SK-N-MC (cell line): ENCODE measurements around the gene TSC2.

Source experiments
- DNase-seq: peaks from one replicate; pipeline ENCODE4 v3.0.0-alpha.2; 2011; ENCODE audit warnings: low read depth, low spot score
- H3K27ac ChIP-seq: fragments of 200-600 bp; sonication (generic); 2 replicates; pipeline ENCODE4 v1.5.1; 2016; ENCODE audit warnings: mixed run types
- H3K36me3 ChIP-seq: fragments of 200-600 bp; sonication (generic); 2 replicates; pipeline ENCODE4 v1.6.1; 2017; ENCODE audit warnings: antibody characterized with exemption, low read length, mixed read lengths; ENCODE audit not compliant: insufficient read depth
- H3K4me3 ChIP-seq: fragments of 200-600 bp; sonication (generic); 2 replicates; pipeline ENCODE4 v1.5.1; 2016
- H3K9ac ChIP-seq: fragments of 200-600 bp; sonication (generic); 2 replicates; pipeline ENCODE4 v1.8.0; 2017; ENCODE audit warnings: mixed run types, mixed read lengths; ENCODE audit not compliant: insufficient read length
- H3K9me3 ChIP-seq: fragments of 200-600 bp; sonication (generic); 2 replicates; pipeline ENCODE4 v1.6.1; 2017; ENCODE audit warnings: low read depth, mild to moderate bottlenecking, antibody characterized with exemption, low read length, moderate library complexity, mixed read lengths
- EZH2 ChIP-seq: fragments of 200-600 bp; sonication (generic); IDR thresholded peaks from one replicate; pipeline ENCODE4 v1.6.1; 2017; ENCODE audit warnings: antibody characterized with exemption
- FOXP2 ChIP-seq: optimal IDR thresholded peaks from 2 replicates; pipeline ENCODE3; 2011; ENCODE audit warnings: mild to moderate bottlenecking, moderate library complexity; ENCODE audit not compliant: insufficient read depth; ENCODE audit errors: extremely low read length, control extremely low read depth
- POLR2AphosphoS5 ChIP-seq: IDR thresholded peaks from 2 replicates; pipeline ENCODE4 v1.6.1; 2012; ENCODE audit warnings: mild to moderate bottlenecking, low read depth, low read length, borderline replicate concordance

Gene TSC2

GRCh38 chr16:2019518-2019920 is 28.3 kb upstream of the TSC2 start, which contains the start of gene NPW:
Gene NPW, plus strand, starts transcription at chr16:2019785.
- no peak within 1 kb of the TSS for H3K27ac ChIP-seq

GRCh38 chr16:2019921-2020831 is 27.6 kb upstream of the TSC2 start:
- no peak for DNase-seq
- no peaks in the 10 kb centered on the region for H3K9me3 ChIP-seq
- peak overlapping the region; percentile 88 for H3K4me3 ChIP-seq
- TF ChIP-seq EZH2 = no peak
- peak overlapping the region; percentile 84 for H3K9ac ChIP-seq
- H3K36me3 ChIP-seq = no peaks in the 10 kb centered on the region
- no peak overlapping the region for H3K27ac ChIP-seq

More at GRCh38 chr16:2019518-2019920, 28.3 kb upstream of the TSC2 start, which contains the start of gene NPW:
- no peak for TF ChIP-seq FOXP2
- peak; percentile 83 for TF ChIP-seq POLR2AphosphoS5
- no peak for TF ChIP-seq EZH2
- Histone ChIP-seq H3K9me3 (no peaks in the 10 kb centered on the region), H3K9ac (peak within 1 kb of the TSS; percentile 84), H3K4me3 (peak within 1 kb of the TSS; percentile 88), H3K36me3 (no peaks in the 10 kb centered on the region)
- no peak for DNase-seq

GRCh38 chr16:2022723-2023091 is 25.1 kb upstream of the TSC2 start:
- Histone ChIP-seq H3K27ac (0 out of 2 replicates have a peak overlapping the region, but pooled peaks have one; percentile 31), H3K9me3 (no peaks in the 10 kb centered on the region), H3K9ac (no peak overlapping the region), H3K4me3 (peak overlapping the region; percentile 60), H3K36me3 (no peaks in the 10 kb centered on the region)
- TF ChIP-seq POLR2AphosphoS5 (no peak; the same call in 1 of the 2 replicates), EZH2 (no peak), FOXP2 (no peak)
- DNase-seq = no peak

- no peak for DNase-seq
- peak overlapping the region; percentile 60 for H3K4me3 ChIP-seq
- H3K9ac ChIP-seq = no peak overlapping the region
- no peaks in the 10 kb centered on the region for H3K36me3 ChIP-seq
- no peak for TF ChIP-seq EZH2
- TF ChIP-seq POLR2AphosphoS5 = peak; percentile 65
- no peak for TF ChIP-seq FOXP2
- no peaks in the 10 kb centered on the region for H3K9me3 ChIP-seq
- 0 out of 2 replicates have a peak overlapping the region, but pooled peaks have one; percentile 31 for H3K27ac ChIP-seq
Measured at GRCh38 chr16:2023092-2024031, 24.4 kb upstream of the TSC2 start.

- TF ChIP-seq EZH2 (no peak), FOXP2 (no peak), POLR2AphosphoS5 (no peak)
- Histone ChIP-seq H3K9me3 (no peaks in the 10 kb centered on the region), H3K27ac (no peak overlapping the region), H3K4me3 (no peak overlapping the region), H3K36me3 (no peaks in the 10 kb centered on the region), H3K9ac (no peak overlapping the region)
- DNase-seq = no peak
Measured at GRCh38 chr16:2024032-2024420, 23.8 kb upstream of the TSC2 start.

GRCh38 chr16:2025251-2025650 is 22.5 kb upstream of the TSC2 start:
- H3K27ac ChIP-seq = no peak overlapping the region
- H3K4me3 ChIP-seq = no peak overlapping the region
- no peak overlapping the region for H3K9ac ChIP-seq
- H3K9me3 ChIP-seq = no peaks in the 10 kb centered on the region
- no peaks in the 10 kb centered on the region for H3K36me3 ChIP-seq
- TF ChIP-seq EZH2 = no peak
- TF ChIP-seq POLR2AphosphoS5 = no peak
- no peak for TF ChIP-seq FOXP2
- no peak for DNase-seq

GRCh38 chr16:2025878-2026460 is 21.8 kb upstream of the TSC2 start:
- Histone ChIP-seq H3K9me3 (no peaks in the 10 kb centered on the region), H3K27ac (no peak overlapping the region), H3K36me3 (no peaks in the 10 kb centered on the region), H3K4me3 (peak overlapping the region; percentile 69), H3K9ac (no peak overlapping the region)
- DNase-seq = no peak
- no peak for TF ChIP-seq EZH2
- TF ChIP-seq POLR2AphosphoS5 = no peak
